ENCODE measurements around the gene SLC25A5. TPM values are rescaled to one million over a fixed set of nuclear protein-coding genes. Genes with fewer than 3 reads are reported as not detected.
"Not testable (repeated sequence)": the region's sequence is repeated elsewhere in the genome, so short reads cannot be mapped to it uniquely, and the experiment has no call there.

SLC25A5 gene
- total and polyA plus RNA-seq, 8 donors = 186 to 392 (median 205) TPM

DNA sequence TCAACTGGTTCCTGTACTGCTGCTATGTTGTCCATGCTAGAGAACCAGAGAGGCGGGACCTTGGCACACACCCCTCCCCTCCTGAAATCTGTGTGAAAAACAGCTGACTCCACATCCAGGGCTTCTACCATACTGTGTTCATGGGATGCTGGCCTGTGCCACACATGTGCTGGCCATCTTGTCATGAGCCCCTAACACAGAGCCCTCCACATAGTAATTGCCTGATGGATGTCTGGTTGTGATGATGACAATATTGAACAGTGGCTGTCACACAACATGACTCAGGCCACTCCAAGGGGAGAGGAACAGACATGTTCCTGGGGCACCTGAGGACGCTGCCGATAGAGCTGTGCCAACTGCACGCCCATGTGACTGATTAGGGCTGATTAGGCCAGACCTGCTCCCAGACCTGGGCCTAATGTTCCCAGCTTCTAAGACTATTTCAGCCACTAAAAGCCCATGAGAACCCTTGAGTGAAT, 13.1 kb downstream of the SLC25A5 start:
- no peaks in the 10 kb centered on the region for H3K9me3 ChIP-seq
- H3K4me1 ChIP-seq = no peaks in the 10 kb centered on the region
- H3K36me3 ChIP-seq = no peaks in the 10 kb centered on the region
- ATAC-seq (peak; percentile 70), DNase-seq (peak in 2 of 4 donors; percentile 44 to 63)
- H3K4me3 ChIP-seq = no peak overlapping the region
- peak overlapping the region in 1 of 2 donors; percentile 69 for H3K27ac ChIP-seq
- no peaks in the 10 kb centered on the region for H3K27me3 ChIP-seq
- TF ChIP-seq, protein P1, sequence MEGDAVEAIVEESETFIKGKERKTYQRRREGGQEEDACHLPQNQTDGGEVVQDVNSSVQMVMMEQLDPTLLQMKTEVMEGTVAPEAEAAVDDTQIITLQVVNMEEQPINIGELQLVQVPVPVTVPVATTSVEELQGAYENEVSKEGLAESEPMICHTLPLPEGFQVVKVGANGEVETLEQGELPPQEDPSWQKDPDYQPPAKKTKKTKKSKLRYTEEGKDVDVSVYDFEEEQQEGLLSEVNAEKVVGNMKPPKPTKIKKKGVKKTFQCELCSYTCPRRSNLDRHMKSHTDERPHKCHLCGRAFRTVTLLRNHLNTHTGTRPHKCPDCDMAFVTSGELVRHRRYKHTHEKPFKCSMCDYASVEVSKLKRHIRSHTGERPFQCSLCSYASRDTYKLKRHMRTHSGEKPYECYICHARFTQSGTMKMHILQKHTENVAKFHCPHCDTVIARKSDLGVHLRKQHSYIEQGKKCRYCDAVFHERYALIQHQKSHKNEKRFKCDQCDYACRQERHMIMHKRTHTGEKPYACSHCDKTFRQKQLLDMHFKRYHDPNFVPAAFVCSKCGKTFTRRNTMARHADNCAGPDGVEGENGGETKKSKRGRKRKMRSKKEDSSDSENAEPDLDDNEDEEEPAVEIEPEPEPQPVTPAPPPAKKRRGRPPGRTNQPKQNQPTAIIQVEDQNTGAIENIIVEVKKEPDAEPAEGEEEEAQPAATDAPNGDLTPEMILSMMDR (IDR thresholded peaks at IDR 0.05) = no peak
- intact Hi-C loops (cut with DNase I) = no loop called here

DNA sequence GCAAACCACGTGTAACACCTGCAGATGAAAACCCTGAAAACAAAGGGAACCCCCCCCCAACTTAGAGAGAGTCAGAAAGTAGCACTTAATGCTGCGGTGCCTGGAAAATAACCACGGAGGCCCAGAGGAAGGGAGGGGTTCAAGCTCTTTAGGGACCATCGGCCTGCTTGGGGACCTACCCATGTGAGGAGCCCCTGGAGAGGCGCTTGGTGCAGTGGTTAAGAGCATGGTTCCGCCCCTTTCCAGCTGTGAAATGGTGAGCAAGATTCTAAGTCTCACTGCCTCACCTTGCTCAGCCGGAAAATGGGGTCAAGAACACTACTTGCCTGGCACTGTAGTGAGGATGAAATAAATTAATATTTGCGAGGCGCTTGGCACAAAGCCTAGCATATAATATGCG, 13.8 kb downstream of the SLC25A5 start:
- intact Hi-C loops (cut with DNase I) = no loop called here
- Histone ChIP-seq H3K4me1 (no peaks in the 10 kb centered on the region), H3K27me3 (no peaks in the 10 kb centered on the region), H3K9me3 (no peaks in the 10 kb centered on the region), H3K4me3 (peak overlapping the region; percentile 22 to 32), H3K27ac (peak overlapping the region; percentile 69 to 76), H3K36me3 (no peaks in the 10 kb centered on the region)
- TF ChIP-seq, protein P1 (IDR thresholded peaks at IDR 0.05) = no peak
- ATAC-seq = no peak
- no peak for DNase-seq

DNA sequence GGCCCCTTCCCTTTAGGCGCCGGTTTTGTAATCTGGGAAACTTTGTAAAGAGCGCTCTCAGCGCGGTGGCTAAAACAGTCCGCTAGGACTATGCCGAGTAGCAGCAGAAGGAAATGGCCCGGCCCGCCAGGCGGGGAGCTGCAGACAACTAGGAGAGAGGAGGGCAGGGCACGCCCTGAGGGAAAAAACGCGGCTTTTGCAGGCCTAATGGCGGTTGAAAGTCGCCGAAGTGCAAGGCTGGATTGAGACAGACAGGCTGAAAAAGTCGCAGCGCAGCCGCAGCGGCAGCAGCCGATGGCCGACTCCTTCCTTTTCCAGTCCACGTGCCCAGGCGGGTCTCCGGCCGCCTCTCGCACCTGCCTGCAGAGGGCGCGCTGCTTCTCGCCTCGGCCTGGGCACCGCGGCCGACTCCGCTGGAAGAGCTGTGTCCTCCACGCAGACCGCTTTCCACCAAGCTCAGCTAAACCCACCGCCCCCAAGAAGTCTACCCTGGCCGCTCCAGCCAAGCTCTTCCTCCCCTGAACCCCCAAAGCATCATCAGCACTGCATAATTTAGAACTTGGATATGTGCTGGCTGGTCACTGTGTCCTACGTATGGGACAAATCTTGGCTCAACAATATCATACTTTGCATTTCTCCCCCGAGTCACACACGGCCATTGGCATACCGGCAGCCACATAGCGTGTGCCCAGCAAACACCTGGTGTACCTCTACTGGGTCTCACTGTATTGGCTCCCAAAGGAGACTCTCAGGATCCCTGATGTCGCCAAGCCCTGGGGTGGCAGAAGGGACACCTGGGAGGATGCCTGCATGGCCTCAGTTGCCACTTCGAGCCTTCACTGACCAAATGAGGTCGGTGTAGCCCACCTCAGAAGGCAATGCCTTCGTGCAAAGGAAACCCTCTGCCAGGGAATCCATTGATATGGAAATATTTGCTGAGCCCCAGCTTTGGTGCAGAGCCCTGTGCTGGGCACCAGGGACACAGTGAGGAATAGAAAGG, 14.5 kb downstream of the SLC25A5 start:
- Histone ChIP-seq H3K36me3 (no peaks in the 10 kb centered on the region), H3K27me3 (no peaks in the 10 kb centered on the region), H3K27ac (peak overlapping the region; percentile 69 to 76), H3K9me3 (no peaks in the 10 kb centered on the region), H3K4me3 (peak overlapping the region; percentile 22 to 32), H3K4me1 (no peaks in the 10 kb centered on the region)
- TF ChIP-seq, protein P1 (IDR thresholded peaks at IDR 0.05) = peak; percentile 60 to 72
- intact Hi-C loops (cut with DNase I) = no loop called here
- DNase-seq = peak in 3 of 4 donors; percentile 59 to 94 (median 71)
- ATAC-seq = peak; percentile 87

DNA sequence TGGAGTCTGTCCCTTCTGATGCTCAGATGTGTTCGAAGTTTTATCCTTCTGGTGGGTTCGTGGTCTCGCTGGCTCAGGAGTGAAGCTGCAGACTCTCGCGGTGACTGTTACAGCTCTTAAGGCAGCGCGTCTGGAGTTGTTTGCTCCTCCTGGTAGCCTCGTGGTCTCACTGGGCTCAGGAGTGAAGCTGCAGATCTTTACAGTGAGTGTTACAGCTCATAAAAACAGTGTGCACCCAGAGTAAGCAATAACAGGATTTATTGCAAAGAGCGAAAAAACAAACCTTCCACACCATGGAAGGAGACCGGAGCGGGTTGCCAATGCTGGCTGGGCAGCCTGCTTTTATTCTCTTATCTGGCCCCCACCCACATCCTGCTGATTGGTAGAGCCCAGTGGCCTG, 18.5 kb downstream of the SLC25A5 start:
- no peaks in the 10 kb centered on the region for H3K36me3 ChIP-seq
- no peak overlapping the region for H3K4me3 ChIP-seq
- H3K27ac ChIP-seq = no peak overlapping the region
- intact Hi-C loops (cut with DNase I) = no loop called here
- no peaks in the 10 kb centered on the region for H3K27me3 ChIP-seq
- ATAC-seq (no peak), DNase-seq (no peak)
- no peaks in the 10 kb centered on the region for H3K4me1 ChIP-seq
- no peaks in the 10 kb centered on the region for H3K9me3 ChIP-seq
- TF ChIP-seq, protein P1 (IDR thresholded peaks at IDR 0.05) = no peak

DNA sequence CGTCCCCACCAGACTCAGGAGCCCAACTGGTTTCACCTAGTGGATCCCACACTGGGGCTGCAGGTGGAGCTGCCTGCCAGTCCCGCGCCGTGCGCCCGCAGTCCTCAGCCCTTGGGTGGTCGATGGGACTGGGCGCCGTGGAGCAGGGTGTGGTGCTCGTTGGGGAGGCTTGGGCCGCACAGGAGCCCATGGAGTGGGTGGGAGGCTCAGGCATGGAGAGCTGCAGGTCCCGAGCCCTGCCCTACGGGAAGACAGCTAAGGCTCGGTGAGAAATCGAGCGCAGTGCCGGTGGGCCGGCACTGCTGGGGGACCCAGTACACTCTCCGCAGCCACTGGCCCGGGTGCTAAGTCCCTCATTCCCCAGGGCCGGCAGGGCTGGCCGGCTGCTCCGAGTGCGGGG, 19.5 kb downstream of the SLC25A5 start:
- H3K27ac ChIP-seq; intact Hi-C loops (cut with DNase I); H3K9me3 ChIP-seq; H3K36me3 ChIP-seq; DNase-seq; H3K27me3 ChIP-seq; ATAC-seq; H3K4me3 ChIP-seq; H3K4me1 ChIP-seq: not testable (repeated sequence)
